ENCODE results near the gene LCE7A.

Gene LCE7A, protein sequence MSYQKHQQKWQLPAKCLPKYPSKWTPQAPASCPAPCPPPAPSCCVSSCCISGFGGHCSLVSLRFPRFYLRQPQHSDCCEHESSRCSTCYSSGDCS

DNA sequence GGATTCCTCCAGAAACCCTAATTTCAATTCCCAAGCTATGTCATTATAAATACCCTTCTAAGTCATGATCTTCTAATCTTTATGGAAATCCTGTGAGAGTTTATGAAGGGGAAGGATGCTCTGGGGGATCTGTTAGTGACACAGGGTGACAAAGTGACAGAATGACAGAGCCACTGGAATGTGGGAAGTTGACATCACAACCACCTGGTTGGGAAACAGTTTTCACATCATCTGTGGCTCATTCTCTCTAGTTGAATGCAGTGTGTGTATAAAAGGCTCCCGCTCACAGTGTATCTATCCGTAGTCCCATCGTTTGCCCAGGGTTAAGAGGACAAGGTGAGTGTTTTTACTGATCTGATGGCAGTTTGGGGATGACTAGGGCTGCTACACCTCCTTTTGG is at the start of gene LCE7A:
TSS of gene LCE7A (plus strand) at position 301 of the 400 bp plus-strand sequence. CDS start 702 bp downstream, outside the sequence.
- no peak for DNase-seq (ENCODE audit: low read depth)

GRCh38 chr1:152811050-152811449 is 48.7 kb upstream of the LCE7A start:
- no peak for DNase-seq (ENCODE audit: low read depth)

GRCh38 chr1:152811671-152812070 is 48.1 kb upstream of the LCE7A start, which contains the start of gene LCE1B:
Gene LCE1B, plus strand, starts transcription at chr1:152811971. Its CDS starts 476 bp downstream, at chr1:152812447.
- DNase-seq (ENCODE audit: low read depth): no peak

- DNase-seq (ENCODE audit: low read depth): no peak
Observed at GRCh38 chr1:152817309-152817708, 42.5 kb upstream of the LCE7A start.

DNA sequence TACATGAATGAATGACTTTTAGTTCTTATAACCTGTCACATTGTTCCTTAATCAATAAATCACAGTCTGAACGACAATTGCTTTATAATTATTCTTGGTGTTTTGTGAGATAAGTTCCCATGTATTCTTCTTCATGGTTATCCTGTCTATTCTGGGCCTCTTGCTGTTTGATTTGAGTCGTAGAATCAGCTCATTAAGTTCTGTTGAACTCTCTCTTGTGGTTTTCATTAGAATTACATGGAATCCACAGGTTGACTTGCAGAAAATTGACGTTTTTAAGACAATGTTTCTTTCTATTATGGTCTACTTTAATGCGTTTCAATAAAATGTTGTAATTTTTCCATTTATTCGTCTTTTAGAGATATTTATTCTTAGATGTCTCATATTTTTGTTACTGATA is 36.5 kb upstream of the LCE7A start:
- no peak for DNase-seq (ENCODE audit: low read depth)

DNA sequence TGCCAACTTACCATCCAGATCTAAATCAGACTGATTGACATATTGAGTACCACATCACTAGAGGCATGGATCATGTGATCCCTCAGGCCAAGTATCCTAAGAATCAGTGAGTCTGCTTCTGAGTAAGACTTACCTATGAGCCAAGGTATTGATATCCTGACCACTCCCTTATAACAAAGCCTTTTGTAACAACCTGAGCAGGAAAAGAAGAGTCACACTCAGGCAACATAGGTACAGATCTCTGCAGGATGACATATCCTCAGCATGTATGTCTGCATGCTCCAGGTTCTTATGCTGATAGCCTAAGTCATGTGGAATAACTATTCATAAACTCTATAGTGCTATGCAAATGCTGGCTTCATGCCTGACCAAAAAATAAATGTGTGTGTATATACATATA is 34.8 kb upstream of the LCE7A start:
- DNase-seq (ENCODE audit: low read depth): no peak

- no peak for DNase-seq (ENCODE audit: low read depth)
Observed at GRCh38 chr1:152827173-152827572, 32.6 kb upstream of the LCE7A start, which contains the start of gene LCE1A. Gene LCE1A, plus strand, starts transcription at chr1:152827473. Its CDS starts 0 bp downstream, at chr1:152827473.

DNA sequence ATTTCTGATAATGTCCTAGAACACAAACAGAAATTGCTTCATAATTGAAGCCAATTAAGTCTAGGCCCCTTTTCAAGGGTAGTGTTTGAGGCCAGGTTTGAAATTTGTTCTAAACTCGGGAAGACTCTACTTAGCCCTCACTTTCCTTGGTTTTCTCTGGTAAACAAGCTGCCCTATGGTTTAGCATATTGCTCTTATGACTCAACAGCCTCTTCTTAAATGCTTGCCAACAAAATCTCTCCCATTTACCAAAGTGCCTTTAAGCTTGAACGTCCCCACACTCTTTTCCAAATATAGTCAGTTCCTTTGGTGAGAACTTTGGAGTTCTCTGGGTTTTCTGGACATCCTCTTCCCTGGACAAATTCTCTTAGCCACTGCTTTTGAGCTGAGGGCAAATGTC is 22.9 kb upstream of the LCE7A start:
- DNase-seq (ENCODE audit: low read depth): no peak

DNA sequence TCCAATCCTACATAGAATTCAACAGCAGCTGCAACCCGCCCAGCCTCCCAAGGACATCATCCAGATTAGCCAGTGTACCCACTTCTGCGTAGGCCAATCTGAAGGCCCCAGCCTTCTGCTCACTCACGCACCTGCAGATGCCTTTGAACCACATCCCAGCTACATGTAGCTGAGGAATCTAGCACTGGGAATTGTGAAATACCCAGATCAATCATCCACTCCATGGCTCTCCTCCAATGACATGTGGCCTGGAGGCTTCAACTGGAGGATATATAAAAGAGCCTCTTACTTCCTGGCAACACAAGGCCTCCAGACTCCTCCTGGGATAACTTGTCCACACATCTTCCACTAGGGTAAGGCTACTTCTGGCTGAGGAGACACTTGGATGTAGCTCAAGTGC is 17.2 kb upstream of the LCE7A start, which contains the start of gene LCE6A:
TSS of gene LCE6A (plus strand) at position 301 of the 400 bp plus-strand sequence. CDS start 665 bp downstream, outside the sequence.
- DNase-seq (ENCODE audit: low read depth): no peak

DNA sequence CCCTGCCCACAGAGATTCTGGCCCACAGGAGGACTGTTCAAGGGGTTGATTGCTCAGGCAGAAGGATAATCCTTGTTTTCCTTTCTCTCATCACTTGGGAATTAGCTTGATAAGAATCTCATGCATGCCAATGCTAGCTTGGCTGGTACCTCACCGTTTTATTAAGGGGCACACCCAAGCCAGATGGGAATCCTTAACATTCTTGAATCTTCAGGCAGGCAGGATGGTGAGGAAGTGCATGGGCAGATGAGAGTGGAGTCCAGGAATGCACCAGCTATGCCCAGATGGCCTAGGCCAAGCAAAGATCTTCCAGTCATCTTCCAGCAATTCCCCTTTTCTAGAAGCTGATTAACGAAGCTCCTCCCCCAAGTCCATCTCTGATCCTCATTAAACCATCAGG is 4.1 kb upstream of the LCE7A start:
- DNase-seq (ENCODE audit: low read depth): no peak

- no peak for DNase-seq (ENCODE audit: low read depth)
Observed at GRCh38 chr1:152858062-152858461, 1.7 kb upstream of the LCE7A start.

- no peak for DNase-seq (ENCODE audit: low read depth)
Observed at GRCh38 chr1:152860129-152860528, 333 bp downstream of the LCE7A start.

- no peak for DNase-seq (ENCODE audit: low read depth)
Observed at GRCh38 chr1:152861374-152861773, 1.6 kb downstream of the LCE7A start.

- DNase-seq (ENCODE audit: low read depth): no peak
Observed at GRCh38 chr1:152864443-152864842, 4.6 kb downstream of the LCE7A start.

DNA sequence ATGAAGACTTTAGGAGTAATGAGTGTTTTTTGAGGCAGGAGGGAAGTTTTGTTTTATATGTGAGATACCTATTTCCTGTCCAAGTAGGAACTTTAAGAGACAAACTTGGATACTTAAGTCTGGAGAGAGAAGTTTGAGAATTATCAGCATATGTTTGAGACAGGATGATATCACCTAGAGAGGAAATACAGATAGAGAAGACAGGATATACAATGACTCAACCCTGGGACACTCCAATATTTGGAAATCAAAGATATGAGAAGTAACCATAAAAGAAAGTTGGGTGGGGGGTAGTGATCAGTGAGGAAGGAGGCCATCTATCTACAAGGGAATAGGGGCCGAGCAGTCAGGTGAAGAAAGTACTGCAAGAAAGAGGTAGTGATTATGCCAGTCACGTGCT is 6.5 kb downstream of the LCE7A start:
- no peak for DNase-seq (ENCODE audit: low read depth)

GRCh38 chr1:152869808-152870419 is 10.1 kb downstream of the LCE7A start:
- no peak for DNase-seq (ENCODE audit: low read depth)

GRCh38 chr1:152870831-152871730 is 11.3 kb downstream of the LCE7A start:
- no peak for DNase-seq (ENCODE audit: low read depth)

DNA sequence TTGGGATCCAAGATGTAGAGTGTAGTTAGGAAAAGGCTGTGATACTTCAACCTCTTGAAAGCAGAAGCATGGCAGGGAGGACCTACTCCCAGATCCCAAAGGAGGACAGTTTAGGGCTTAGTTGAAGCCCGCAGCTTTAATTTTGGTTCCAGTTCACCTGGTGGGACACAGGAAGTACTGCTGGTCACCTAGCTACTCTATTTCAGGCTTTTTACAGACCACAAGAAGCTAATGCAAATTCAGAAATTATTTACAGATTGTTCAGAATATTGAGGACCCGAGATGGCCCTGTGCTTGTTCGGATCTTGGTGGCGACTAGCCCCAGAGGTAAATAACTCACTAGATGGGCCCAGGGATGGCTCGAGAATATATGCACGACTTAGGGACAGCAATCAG is 11.9 kb downstream of the LCE7A start:
- no peak for DNase-seq (ENCODE audit: low read depth)

- DNase-seq (ENCODE audit: low read depth): no peak
Observed at GRCh38 chr1:152873495-152873894, 13.7 kb downstream of the LCE7A start.

GRCh38 chr1:152876827-152877226 is 17.0 kb downstream of the LCE7A start:
- DNase-seq (ENCODE audit: low read depth): no peak

DNA sequence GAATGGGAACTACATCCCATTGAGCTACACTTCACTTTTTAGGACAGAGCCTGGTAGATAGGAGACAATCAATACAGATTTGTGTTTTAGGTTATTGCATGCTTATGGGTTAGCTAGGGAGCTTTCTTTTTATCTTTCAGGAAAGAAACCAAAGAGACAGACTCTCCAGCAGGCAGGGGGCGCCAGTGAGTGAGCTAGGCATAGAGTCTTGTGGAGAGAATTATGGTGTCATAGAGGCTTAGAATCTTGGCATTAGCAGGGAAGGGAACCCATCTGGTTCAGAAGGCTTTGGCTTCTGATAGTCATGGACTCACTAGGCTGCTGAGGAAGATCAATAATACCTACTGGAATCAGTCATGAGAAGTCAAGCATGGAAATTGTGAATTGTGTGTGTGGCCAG is 18.2 kb downstream of the LCE7A start, which contains the start of gene SMCP:
TSS of gene SMCP (plus strand) at position 281 of the 400 bp plus-strand sequence. CDS start 6,101 bp downstream, outside the sequence.
- DNase-seq (ENCODE audit: low read depth): no peak

DNA sequence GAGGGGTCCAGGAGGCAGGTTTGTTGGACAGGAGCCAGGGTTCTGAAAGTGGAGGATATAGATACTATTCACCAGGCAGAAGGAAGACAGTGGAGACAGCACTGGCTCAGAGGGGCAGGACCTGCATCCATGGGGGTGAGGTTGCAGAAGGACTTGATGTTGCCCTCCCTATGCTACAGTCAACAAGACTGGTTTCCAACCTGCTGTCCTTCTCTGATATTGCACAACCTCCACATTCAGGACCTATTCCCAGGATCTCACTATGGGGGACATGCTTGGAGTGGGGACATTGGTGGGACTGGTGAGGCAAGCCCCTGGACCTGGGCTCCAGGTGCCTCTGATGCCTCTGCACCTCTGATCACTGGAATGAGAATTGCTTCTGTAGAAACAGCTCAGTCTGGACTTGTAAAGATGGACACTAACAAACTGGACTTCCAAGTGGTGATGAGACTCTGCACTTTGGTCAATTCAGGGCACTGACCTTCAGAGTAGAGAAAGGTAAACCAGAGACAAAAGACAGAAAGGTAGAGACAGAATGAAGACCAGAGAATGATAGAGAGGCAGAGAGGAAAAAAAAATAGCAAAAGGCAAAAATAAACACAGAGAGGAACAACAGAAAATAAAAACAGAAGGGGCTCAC is 19.9 kb downstream of the LCE7A start:
- no peak for DNase-seq (ENCODE audit: low read depth)
